Memory B cell (primary cell): ENCODE results near the gene SAMD1.
"Not testable (repeated sequence)": the region's sequence is repeated elsewhere in the genome, so short reads cannot be mapped to it uniquely, and the experiment has no call there.

Source experiments
- ATAC-seq: fragments of 150-1000 bp; cut with Tn5 transposase; 2 replicates; pipeline ENCODE4 v1.10.0; 2021; ENCODE audit warnings: low read depth, mild to moderate bottlenecking, moderate library complexity
- DNase-seq, 2 donors: peaks; one replicate each; pipeline ENCODE4 v3.0.0; 2022; ENCODE audit warnings: low spot score in 2 of 2
- H3K27ac Mint-ChIP-seq: one replicate; pipeline ENCODE4 v1.8.0; 2022; ENCODE audit warnings: mild to moderate bottlenecking, moderate library complexity, mixed read lengths
- H3K27me3 Mint-ChIP-seq: one replicate; pipeline ENCODE4 v1.8.0; 2022; ENCODE audit warnings: mixed read lengths
- H3K36me3 Mint-ChIP-seq: one replicate; pipeline ENCODE4 v1.8.0; 2022; ENCODE audit warnings: mild to moderate bottlenecking, mixed read lengths
- H3K4me1 Mint-ChIP-seq: one replicate; pipeline ENCODE4 v1.8.0; 2022; ENCODE audit warnings: mixed read lengths
- H3K4me3 Mint-ChIP-seq: one replicate; pipeline ENCODE4 v1.8.0; 2022; ENCODE audit warnings: mild to moderate bottlenecking, moderate library complexity, mixed read lengths
- H3K9me3 Mint-ChIP-seq: one replicate; pipeline ENCODE4 v1.8.0; 2022; ENCODE audit warnings: mixed read lengths

Gene SAMD1

DNA sequence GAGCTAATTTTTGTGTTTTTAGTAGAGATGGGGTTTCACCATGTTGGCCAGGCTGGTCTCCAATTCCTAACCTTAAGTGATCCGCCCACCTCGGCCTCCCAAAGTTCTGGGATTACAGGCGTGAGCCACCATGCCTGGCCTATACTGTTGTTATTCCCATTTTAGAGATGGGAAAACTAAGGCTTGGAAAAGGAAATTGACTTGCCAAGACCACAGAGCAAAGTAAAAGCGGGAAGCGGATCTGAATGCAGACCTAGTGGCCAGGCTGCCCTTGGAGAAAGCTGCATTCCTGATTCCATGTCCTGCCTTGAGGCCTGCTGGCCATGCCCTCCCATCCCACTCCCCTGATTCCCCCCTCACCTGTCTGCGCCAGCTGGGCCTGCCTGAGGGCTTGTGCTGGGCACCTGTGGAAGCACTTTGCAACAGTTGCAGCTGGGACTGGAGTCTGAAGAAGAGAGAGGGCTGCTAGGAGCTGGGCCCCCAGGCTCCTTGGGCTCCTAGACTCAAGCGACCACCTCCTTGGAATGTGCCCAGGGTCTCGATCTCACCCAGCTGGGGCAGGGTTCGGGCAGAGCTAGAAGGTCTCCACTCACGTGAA is 34.4 kb downstream of the SAMD1 start:
- ATAC-seq = no peak
- H3K36me3 Mint-ChIP-seq = peaks cover 22% of the 10 kb centered on the region
- H3K9me3 Mint-ChIP-seq = no peaks in the 10 kb centered on the region
- no peak for DNase-seq
- H3K4me3 Mint-ChIP-seq = no peak overlapping the region
- peaks cover 24% of the 10 kb centered on the region for H3K27me3 Mint-ChIP-seq
- H3K27ac Mint-ChIP-seq = no peak overlapping the region
- peaks cover 22% of the 10 kb centered on the region for H3K4me1 Mint-ChIP-seq

- H3K4me1 Mint-ChIP-seq = peaks cover 22% of the 10 kb centered on the region
- peaks cover 24% of the 10 kb centered on the region for H3K27me3 Mint-ChIP-seq
- DNase-seq (no peak), ATAC-seq (no peak)
- H3K27ac Mint-ChIP-seq = no peak overlapping the region
- no peaks in the 10 kb centered on the region for H3K9me3 Mint-ChIP-seq
- no peak overlapping the region for H3K4me3 Mint-ChIP-seq
- H3K36me3 Mint-ChIP-seq = peaks cover 27% of the 10 kb centered on the region
Observed at GRCh38 chr19:14055396-14055795, 35.2 kb downstream of the SAMD1 start.

DNA sequence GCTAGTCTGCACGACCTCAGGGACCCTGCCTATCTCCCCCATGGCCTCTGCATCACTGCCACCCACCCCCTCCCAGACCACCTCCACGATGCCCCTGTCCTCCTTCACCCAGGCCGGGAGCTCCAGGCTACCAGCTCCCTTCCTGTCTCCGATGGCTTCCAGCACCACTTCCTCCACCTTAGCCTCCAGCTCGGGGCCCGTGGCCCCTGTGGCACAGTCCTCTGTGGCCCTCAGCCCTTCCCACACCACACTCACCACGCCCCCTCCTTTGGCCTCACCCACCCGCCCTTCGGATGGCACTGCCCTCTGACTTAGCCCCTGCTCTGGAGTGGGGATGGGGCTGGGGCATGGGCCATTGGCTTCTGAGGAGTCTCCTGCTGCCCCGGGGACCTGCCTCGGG is 35.8 kb downstream of the SAMD1 start:
- H3K4me1 Mint-ChIP-seq = peaks cover 22% of the 10 kb centered on the region
- H3K36me3 Mint-ChIP-seq = peaks cover 32% of the 10 kb centered on the region
- H3K4me3 Mint-ChIP-seq = no peak overlapping the region
- no peak overlapping the region for H3K27ac Mint-ChIP-seq
- ATAC-seq (no peak), DNase-seq (no peak)
- H3K9me3 Mint-ChIP-seq = no peaks in the 10 kb centered on the region
- peaks cover 21% of the 10 kb centered on the region for H3K27me3 Mint-ChIP-seq

GRCh38 chr19:14054099-14054498 is 36.5 kb downstream of the SAMD1 start:
- ATAC-seq = no peak
- DNase-seq = no peak
- H3K4me3 Mint-ChIP-seq = no peak overlapping the region
- peaks cover 20% of the 10 kb centered on the region for H3K4me1 Mint-ChIP-seq
- no peaks in the 10 kb centered on the region for H3K9me3 Mint-ChIP-seq
- peak overlapping the region; percentile 51 for H3K27ac Mint-ChIP-seq
- H3K27me3 Mint-ChIP-seq = peaks cover 19% of the 10 kb centered on the region
- peaks cover 33% of the 10 kb centered on the region for H3K36me3 Mint-ChIP-seq

DNA sequence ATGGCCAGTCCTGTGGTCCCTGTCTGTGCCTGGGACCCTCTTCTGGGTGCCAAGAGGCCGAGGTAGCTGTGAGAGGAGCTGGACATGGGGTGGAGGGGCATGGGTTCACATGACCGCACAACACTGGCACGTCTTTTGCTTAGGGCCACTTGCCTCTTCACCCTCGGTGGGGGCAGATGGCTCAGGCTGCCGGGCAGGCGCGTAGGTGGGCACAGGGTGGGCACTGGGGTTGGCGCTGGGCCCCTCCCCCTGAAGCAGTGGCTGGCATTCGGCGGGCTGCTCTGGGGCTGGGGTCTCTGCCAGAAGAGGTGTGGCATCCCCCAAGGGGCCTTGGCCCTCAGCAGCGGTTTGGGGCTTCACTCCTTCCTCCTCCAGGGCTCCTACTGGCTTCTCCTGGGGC is 37.1 kb downstream of the SAMD1 start:
- peaks cover 35% of the 10 kb centered on the region for H3K36me3 Mint-ChIP-seq
- H3K9me3 Mint-ChIP-seq = no peaks in the 10 kb centered on the region
- DNase-seq = no peak
- H3K27me3 Mint-ChIP-seq = peaks cover 13% of the 10 kb centered on the region
- peaks cover 14% of the 10 kb centered on the region for H3K4me1 Mint-ChIP-seq
- ATAC-seq = no peak
- H3K4me3 Mint-ChIP-seq = no peak overlapping the region
- no peak overlapping the region for H3K27ac Mint-ChIP-seq

GRCh38 chr19:14053032-14053431 is 37.5 kb downstream of the SAMD1 start:
- no peak overlapping the region for H3K27ac Mint-ChIP-seq
- peaks cover 39% of the 10 kb centered on the region for H3K36me3 Mint-ChIP-seq
- H3K27me3 Mint-ChIP-seq = peaks cover 9% of the 10 kb centered on the region
- ATAC-seq = no peak
- H3K4me1 Mint-ChIP-seq = peaks cover 9% of the 10 kb centered on the region
- H3K4me3 Mint-ChIP-seq = no peak overlapping the region
- DNase-seq = no peak
- H3K9me3 Mint-ChIP-seq = no peaks in the 10 kb centered on the region

DNA sequence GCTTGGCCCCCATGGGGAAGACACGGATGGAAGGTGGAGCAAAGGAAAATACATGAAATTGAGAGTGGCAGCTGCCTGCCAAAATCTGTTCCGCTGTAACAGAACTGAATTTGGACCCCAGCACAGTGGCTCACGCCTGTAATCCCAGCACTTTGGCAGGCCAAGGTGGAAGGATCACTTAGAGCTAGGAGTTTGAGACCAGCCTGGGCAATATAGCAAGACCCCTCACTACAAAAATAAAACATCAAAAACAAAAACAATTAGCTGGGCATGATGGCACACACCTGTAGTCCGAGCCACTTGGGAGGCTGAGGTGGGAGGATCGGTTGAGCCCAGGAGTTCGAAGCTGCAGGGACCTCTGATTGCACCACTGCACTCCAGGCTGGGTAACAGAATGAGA is 38.1 kb downstream of the SAMD1 start:
- ATAC-seq = no peak
- DNase-seq = no peak
- Mint-ChIP-seq H3K9me3 (no peaks in the 10 kb centered on the region), H3K27me3 (peaks cover 4% of the 10 kb centered on the region), H3K27ac (no peak overlapping the region), H3K36me3 (peaks cover 39% of the 10 kb centered on the region), H3K4me1 (peaks cover 7% of the 10 kb centered on the region), H3K4me3 (no peak overlapping the region)

DNA sequence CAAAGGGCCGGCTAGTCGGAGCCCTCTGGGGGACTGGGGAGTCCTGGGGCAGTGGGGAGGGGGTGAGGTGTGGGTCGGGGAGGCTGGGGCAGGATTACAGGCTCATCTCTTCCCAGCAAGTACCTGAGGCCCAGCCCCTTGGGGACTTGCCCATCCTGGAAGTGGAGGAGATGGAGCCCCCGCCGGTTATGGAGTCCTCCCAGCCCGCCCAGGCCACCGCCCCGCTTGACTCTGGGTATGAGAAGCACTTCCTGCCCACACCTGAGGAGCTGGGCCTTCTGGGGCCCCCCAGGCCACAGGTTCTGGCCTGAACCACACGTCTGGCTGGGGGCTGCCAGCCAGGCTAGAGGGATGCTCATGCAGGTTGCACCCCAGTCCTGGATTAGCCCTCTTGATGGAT is 38.6 kb downstream of the SAMD1 start:
- H3K27me3 Mint-ChIP-seq = peaks cover 3% of the 10 kb centered on the region
- DNase-seq (no peak), ATAC-seq (no peak)
- H3K9me3 Mint-ChIP-seq = no peaks in the 10 kb centered on the region
- H3K4me1 Mint-ChIP-seq = peaks cover 7% of the 10 kb centered on the region
- no peak overlapping the region for H3K27ac Mint-ChIP-seq
- no peak overlapping the region for H3K4me3 Mint-ChIP-seq
- peaks cover 39% of the 10 kb centered on the region for H3K36me3 Mint-ChIP-seq

GRCh38 chr19:14050961-14051360 is 39.6 kb downstream of the SAMD1 start:
- not testable (repeated sequence) for H3K27me3 Mint-ChIP-seq, H3K4me3 Mint-ChIP-seq, H3K9me3 Mint-ChIP-seq, ATAC-seq, H3K4me1 Mint-ChIP-seq, DNase-seq, H3K27ac Mint-ChIP-seq
- peaks cover 39% of the 10 kb centered on the region for H3K36me3 Mint-ChIP-seq

GRCh38 chr19:14050512-14050911 is 40.0 kb downstream of the SAMD1 start:
- ATAC-seq (no peak), DNase-seq (no peak)
- no peaks in the 10 kb centered on the region for H3K9me3 Mint-ChIP-seq
- no peak overlapping the region for H3K27ac Mint-ChIP-seq
- no peak overlapping the region for H3K4me3 Mint-ChIP-seq
- H3K36me3 Mint-ChIP-seq = peaks cover 41% of the 10 kb centered on the region
- H3K4me1 Mint-ChIP-seq = peaks cover 7% of the 10 kb centered on the region
- H3K27me3 Mint-ChIP-seq = no peaks in the 10 kb centered on the region

GRCh38 chr19:14048443-14049153 is 42.0 kb downstream of the SAMD1 start:
- no peaks in the 10 kb centered on the region for H3K4me1 Mint-ChIP-seq
- H3K27me3 Mint-ChIP-seq = no peaks in the 10 kb centered on the region
- H3K36me3 Mint-ChIP-seq = peaks cover 35% of the 10 kb centered on the region
- DNase-seq (peak; percentile 76 to 83), ATAC-seq (peak; percentile 91)
- H3K9me3 Mint-ChIP-seq = no peaks in the 10 kb centered on the region
- H3K4me3 Mint-ChIP-seq = no peak overlapping the region
- H3K27ac Mint-ChIP-seq = no peak overlapping the region

DNA sequence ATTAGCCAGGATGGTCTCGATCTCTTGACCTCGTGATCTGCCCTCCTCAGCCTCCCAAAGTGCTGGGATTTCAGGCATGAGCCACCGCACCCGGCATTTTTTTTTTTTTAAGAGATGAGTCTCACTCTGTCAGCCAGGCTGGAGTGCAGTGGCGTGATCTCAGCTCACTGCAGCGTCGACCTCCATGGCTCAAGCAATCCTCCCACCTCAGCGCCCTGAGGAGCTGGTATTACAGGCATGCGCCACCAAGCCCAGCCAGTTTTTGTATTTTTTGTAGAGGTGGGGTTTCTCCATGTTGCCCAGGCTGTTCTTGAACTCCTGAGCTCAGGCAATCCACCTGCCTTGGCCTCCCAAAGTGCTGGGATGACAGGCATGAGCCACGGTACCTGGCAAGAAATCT is 42.7 kb downstream of the SAMD1 start:
- not testable (repeated sequence) for ATAC-seq, H3K9me3 Mint-ChIP-seq, H3K4me3 Mint-ChIP-seq, H3K4me1 Mint-ChIP-seq, H3K27me3 Mint-ChIP-seq, DNase-seq, H3K27ac Mint-ChIP-seq
- H3K36me3 Mint-ChIP-seq = peaks cover 36% of the 10 kb centered on the region

GRCh38 chr19:14042659-14043608 is 47.6 kb downstream of the SAMD1 start:
- H3K9me3 Mint-ChIP-seq, H3K4me3 Mint-ChIP-seq, H3K27me3 Mint-ChIP-seq: not testable (repeated sequence)
- peak; percentile 86 for ATAC-seq
- Mint-ChIP-seq H3K36me3 (peaks cover 22% of the 10 kb centered on the region), H3K27ac (peak overlapping the region; percentile 98), H3K4me1 (peaks cover 13% of the 10 kb centered on the region)
- DNase-seq = peak; percentile 52 to 55

DNA sequence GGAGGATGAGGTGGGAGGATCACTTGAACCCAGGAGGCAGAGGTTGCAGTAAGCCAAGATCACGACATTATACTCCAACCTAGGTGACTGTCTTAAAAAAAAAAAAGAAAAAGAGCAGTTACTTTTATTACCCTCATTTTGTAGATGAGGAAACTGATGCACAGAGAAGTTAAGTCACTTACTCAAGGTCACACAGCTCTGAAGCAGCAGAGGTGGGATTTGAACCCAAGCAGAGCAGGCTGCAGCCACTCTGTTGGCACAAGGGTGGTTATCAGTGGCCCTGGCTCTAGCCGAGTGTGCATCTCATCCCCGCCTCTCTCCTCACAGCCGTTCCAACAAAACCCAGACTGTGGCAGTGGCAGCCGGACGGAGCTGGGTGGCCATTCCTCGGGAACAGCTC is 51.4 kb downstream of the SAMD1 start:
- ATAC-seq (no peak), DNase-seq (no peak)
- no peaks in the 10 kb centered on the region for H3K27me3 Mint-ChIP-seq
- H3K27ac Mint-ChIP-seq = no peak overlapping the region
- H3K9me3 Mint-ChIP-seq = no peaks in the 10 kb centered on the region
- peaks cover 26% of the 10 kb centered on the region for H3K36me3 Mint-ChIP-seq
- H3K4me1 Mint-ChIP-seq = peaks cover 16% of the 10 kb centered on the region
- no peak overlapping the region for H3K4me3 Mint-ChIP-seq
